Uterus (tissue), 2 donors: ENCODE data around the gene ASMTL.

Experiments used
- POLR2A ChIP-seq, 2 donors: fragments of 450-650 bp; IDR thresholded peaks; one replicate each; pipeline ENCODE4 v1.6.1; 2016; ENCODE audit warnings: antibody characterized with exemption in 2 of 2, mild to moderate bottlenecking in 1 of 2, moderate library complexity in 1 of 2
- TF ChIP-seq, protein P1 (sequence below), 4 experiments: fragments of 200-600 bp in 2 of 4; fragments of 450-650 bp in 2 of 4; sonication (generic) in 2 of 4; IDR thresholded peaks; one replicate each; pipeline ENCODE4 v1.5.1; 2016 to 2019; ENCODE audit warnings: antibody characterized with exemption in 4 of 4, mild to moderate bottlenecking in 2 of 4, moderate library complexity in 1 of 4

GRCh38 chrX:1407035-1407434 is 45.7 kb downstream of the ASMTL start:
- TF ChIP-seq, protein P1, sequence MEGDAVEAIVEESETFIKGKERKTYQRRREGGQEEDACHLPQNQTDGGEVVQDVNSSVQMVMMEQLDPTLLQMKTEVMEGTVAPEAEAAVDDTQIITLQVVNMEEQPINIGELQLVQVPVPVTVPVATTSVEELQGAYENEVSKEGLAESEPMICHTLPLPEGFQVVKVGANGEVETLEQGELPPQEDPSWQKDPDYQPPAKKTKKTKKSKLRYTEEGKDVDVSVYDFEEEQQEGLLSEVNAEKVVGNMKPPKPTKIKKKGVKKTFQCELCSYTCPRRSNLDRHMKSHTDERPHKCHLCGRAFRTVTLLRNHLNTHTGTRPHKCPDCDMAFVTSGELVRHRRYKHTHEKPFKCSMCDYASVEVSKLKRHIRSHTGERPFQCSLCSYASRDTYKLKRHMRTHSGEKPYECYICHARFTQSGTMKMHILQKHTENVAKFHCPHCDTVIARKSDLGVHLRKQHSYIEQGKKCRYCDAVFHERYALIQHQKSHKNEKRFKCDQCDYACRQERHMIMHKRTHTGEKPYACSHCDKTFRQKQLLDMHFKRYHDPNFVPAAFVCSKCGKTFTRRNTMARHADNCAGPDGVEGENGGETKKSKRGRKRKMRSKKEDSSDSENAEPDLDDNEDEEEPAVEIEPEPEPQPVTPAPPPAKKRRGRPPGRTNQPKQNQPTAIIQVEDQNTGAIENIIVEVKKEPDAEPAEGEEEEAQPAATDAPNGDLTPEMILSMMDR (IDR thresholded peaks at IDR 0.05), result no peak
- TF ChIP-seq POLR2A (IDR thresholded peaks at IDR 0.05), result no peak
